HG03558 (cell line): ENCODE data around the gene GALE.
A peak's percentile ranks its signal among the peaks of the same experiment; 100 is the strongest.
"Not testable (repeated sequence)": the region's sequence is repeated elsewhere in the genome, so short reads cannot be mapped to it uniquely, and the experiment has no call there.

ENCODE experiments used
- ATAC-seq: cut with Tn5 transposase; IDR thresholded peaks from one replicate; pipeline ENCODE4 v1.9.1; 2021; ENCODE audit warnings: moderate number of reproducible peaks; ENCODE audit not compliant: unreplicated experiment; ENCODE audit errors: extremely low read depth

The GALE gene

DNA sequence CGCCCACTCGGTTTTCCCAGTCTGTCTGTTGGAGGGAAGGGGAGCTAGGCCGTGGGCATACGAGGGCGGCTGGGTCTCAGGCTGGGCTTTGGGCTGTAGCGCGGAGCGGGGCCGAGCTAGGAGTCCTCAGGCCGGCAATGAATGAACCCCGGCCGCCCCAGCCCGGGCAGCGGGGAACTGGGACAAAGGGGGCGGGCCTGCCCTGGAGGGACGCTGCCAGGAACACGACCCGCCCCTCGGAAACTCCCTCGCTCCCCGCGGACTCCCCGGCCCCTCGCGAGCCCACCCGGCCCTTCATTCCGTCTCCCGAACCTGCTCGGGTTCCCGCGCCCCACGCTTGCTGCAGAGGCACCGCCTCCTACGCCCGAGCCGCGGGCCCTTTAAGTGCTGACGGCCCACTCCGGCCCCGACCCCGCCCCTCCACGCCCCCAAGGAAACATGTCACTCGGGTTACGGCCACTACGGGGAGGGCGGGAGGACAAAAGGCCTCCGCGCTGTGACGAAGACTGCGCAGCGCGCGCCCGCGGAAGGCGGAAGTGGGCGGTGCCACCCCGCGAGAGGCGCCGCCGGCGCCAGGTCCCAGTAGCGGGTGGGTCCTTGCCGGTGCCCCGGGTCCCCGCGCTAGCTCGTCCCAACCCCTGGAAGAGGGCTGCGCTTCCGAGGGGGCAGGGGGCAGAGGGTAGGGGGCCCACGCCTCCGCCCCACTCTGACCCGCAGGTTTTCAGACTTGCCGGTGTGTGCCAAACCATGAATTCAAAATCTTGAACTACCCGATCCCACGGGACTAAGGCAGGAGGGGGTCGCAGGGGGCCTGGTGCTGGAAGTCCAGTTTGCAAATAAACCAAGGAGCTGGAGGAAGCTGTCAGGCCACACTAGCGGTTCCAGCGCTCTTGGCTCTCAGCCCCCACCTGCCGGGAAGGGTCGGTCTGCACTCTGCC lies at the start of gene GALE:
Gene GALE (minus strand): TSS at position 355 of the 938 bp plus-strand sequence. CDS start 1,747 bp downstream, outside the sequence.
- ATAC-seq = peak; percentile 53

DNA sequence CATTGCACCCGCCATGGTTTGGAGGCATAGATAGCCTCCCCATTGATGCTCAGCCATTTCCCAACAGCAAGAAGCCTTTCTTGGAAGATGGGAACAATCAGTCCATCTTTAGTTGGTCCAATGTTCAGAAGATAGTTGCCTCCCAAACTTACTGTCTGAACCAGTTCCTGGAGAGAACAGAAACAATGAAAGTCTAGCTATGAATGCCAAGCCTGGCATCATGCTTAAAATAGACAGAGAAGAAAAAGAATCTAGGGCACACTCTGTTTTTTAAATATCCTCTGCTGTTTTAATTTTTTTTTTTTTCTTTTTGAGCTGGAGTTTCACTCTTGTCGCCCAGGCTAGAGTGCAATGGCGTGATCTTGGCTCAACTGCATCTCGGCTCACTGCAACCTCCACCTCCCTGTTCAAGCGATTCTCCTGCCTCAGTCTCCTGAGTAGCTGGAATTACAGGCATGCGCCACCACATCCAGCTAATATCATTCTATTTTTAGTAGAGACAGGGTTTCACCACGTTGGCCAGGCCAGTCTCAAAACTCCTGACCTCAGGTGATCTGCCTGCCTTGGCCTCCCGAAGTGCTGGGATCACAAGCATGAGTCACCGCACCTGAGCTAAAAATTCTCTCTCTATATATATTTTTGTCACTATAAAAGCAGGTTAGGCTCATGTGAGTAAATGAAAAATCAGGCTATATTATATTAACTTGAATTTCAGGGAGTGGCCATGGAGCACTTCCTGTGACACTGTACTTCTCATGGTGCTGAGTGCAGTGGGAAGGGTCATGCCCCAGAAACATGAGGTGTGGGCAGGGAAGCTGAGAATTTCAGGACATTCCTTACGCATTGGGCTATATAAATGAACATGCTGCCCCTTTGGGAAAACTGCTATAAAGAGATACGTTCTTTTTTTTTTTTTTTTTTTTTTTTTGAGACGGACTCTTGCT lies 48.4 kb upstream of the GALE start:
- ATAC-seq = no peak

DNA sequence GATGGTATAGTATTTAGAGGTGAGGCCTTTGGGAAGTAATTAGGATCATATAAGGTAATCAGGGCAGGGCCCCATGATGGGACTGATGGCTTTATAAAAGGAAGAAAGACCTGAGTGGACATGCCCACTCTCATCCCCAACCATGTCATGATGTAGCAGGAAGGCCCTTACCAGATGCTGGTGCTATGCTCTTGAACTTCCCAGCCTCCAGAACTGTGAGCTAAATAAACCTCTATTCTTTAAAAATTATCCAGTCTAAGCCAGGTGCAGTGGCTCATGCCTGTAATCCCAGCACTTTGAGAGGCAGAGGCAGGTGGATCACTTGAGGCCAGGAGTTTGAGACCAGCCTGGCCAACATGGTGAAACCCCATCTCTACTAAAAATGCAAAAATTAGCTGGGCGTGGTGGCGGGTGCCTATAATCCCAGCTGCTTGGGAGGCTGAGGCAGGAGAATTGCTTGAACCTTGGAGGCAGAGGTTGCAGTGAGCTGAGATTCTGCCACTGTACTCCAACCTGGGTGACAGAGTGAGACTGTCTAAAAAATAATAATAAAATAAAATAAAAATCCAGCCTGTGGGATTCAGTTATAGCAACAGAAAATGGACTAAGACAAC lies 47.0 kb upstream of the GALE start:
- ATAC-seq = not testable (repeated sequence)

DNA sequence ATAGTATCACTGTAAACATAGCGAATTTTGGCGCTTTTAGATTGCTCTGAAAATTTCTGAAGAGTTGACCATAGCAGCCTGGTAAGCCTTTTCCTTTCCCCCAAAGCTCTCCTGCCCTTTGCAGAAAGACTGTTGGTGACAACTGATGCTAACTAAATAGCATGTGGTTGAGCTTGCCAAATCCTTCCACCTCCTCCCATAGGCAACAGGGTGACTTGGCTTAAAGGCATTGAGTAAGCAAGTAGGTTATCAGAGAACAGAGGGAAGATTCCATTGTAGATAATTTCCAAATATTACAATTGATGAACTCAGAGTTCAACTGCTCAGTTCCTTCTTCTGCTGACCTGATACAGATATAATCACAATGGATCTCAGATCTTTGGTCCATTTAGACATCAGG lies 44.6 kb upstream of the GALE start:
- ATAC-seq = no peak

DNA sequence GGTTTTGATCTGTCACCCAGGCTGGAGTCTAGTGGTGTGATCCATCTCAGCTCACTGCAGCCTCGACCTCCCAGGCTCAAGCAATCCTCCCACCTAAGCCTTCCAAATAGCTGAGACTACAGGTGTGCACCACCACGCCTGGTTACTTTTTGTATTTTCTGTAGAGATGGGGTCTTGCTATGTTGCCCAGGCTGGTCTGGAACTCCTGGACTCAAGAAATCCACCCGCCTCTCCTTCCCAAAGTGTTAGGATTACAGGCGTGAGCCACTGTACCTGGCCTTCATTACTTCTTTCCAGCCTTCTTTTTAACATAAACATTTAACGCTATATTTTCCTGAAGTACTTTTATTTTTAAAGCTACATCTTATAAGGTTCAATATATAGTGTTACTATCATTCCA lies 43.1 kb upstream of the GALE start:
- ATAC-seq = no peak

DNA sequence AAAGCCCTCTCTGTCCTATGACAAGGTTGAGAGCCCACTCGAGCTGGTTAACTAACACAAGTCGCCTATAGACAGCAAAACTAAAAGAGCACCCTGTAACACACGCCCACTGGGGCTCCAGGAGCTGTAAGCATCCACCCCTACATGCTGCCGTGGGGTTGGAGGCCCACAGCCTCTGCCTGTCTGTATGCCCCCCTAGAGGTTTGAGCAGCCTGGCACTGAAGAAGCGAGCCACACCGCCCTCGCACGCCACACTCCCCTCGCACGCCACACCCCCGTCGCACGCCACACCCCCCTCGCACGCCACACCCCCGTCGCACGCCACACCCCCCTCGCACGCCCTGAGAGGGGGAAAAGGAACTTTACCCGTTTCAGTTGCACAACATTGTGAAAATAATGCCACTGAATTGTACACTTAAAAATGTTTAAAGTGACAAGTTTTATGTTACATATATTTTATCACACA lies 37.9 kb upstream of the GALE start:
- ATAC-seq = no peak

DNA sequence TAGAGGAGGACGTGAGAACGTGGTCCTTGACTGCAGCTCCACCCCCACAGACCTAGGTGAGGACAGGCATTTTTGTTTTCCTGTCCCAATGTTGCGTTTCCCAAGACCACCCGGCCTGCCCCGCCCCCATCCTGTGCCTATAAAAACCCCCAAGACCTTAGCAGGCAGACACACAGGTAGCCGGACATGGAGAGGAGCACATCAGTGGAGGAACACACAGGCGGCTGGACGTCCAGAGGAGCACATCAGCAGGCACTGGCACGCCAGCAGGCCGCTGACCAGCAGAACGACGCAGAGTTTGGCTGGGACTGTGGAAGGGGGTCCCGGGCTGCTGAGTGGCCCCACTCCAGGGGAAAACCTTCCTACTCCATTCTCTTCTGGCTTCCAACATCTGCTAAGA lies 37.4 kb upstream of the GALE start:
- ATAC-seq = no peak

DNA sequence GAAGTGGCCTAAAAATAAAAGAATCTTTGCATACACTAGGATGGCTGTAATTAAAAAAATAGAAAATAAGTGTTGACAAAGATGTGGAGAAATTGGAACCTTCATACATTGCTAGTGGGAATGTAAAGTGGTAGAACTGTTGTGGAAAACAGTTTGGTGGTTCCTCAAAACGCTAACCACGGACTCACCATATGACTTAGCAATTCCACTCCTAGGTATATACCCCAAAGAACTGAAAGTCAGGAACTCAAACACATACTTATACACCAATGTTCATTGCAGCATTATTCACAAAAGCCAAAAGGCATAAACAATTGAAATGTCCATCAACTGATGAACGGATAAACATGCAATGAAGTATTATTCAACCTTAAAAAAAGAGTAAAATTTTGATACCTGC lies 35.5 kb upstream of the GALE start:
- ATAC-seq = no peak

DNA sequence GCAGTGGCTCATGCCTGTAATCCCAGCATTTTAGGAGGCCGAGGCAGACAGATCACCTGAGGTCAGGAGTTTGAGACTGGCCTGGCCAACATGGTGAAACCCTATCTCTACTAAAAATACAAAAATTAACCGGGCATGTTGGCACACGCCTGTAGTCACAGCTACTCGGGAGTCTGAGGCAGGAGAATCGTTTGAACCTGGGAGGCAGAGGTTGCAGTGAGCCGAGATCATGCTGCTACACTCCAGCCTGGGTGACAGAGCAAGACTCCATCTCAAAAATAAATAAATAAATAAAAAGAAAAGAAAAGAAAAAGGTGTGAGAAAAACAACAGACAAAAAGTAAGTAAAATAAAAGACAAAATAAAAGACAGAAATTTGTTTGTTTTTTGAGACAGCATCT lies 33.6 kb upstream of the GALE start:
- not testable (repeated sequence) for ATAC-seq

DNA sequence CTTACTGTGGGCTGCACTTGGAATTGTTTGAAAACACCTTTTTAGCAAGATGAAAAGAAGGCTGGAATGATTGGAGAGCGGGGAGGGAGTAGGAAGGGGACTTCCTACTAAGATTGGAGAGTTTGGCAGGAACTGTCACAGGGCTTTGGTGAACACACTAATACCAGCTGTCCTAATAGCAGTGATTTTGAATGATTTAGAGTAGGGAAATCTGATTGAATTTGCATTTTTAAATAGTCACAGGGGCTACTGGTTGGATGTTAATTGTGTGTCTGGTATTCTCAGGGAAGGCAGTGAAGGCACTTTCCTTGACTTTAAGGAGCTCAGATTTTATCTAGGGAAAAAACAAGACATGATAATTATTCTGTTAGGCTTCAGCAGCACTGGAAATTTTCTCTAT lies 27.2 kb upstream of the GALE start:
- ATAC-seq = no peak

DNA sequence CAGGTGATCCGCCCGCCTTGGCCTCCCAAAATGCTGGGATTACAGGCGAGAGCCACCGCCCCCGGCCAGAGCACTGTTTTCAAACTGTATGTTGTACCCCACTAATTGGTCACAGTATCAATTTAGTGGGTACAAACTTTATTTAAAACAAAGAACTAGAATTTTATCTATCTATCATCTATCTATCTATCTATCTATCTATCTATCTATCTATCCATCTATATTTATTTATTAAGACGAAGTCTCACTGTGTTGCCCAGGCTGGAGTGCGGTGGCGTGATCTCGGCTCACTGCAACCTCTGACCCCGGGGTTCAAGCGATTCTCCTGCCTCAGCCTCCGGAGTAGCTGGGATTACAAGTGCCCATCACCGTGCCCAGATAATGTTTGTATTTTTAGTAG lies 26.0 kb upstream of the GALE start:
- ATAC-seq = not testable (repeated sequence)

DNA sequence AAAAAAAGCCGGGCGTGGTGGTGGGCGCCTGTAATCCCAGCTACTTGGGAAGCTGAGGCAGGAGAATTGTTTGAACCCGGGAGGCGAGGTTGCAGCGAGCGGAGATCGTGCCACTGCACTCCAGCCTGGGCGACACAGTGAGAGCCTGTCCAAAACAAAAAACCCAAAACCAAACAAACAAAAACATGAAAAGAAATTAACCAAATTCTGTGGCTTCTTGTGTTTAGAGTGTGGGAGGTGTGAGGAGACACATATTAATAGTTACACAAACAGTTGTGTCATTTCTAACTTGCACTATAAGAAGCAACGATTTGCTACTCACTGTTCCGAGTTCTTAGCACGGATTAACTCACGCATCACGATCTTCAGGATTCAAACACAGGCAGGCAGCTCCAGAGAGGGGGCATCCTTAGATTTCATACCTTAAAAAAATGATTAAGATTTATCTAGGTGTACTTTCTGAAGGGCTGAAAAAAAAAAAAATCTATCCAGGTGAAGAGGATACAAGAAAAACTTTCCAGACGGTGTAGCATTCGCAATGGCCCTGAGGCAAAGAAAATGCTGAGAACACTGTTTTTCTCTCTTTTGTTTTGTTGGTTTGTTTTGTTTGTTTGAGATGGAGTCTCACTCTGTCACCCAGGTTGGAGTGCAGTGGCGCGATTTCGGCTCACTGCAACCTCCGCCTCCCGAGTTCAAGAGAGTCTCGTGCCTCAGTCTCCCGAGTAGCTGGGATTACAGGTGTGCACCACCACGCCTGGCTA lies 25.4 kb upstream of the GALE start:
- ATAC-seq = no peak

DNA sequence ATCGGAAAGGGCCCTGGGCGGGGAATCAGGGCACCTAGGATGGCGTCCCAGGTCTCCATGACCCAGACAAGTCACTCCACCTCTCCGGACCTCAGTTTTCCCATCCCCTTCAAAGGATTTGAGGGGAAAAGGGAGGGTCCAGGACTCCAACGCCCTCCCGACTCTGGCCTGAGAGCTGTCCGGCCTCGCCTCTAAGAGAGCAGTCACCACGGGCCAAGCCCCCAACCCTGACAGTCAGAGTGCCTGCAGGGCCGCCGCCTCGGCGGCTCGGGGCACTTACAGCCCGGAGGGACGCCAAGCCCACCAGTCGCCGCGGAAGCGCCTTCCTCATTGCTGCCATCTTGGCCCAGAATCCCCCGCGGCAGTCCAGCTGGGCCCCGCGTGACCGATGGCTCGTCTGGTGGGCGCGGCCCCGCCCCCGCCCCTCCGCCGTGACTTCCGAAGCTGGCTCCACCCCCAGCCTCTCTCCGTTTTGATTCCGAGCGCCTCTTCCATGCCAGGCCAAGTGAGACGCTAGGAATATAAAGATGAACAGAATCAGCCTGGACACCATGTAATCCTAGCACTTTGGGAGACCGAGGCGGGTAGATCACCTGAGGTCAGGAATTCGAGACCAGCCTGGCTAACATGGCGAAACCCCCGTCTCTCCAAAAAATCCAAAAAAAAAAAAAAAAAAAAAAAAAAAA lies 24.7 kb upstream of the GALE start, which contains the start of gene HMGCL:
Gene HMGCL (minus strand): TSS at position 354 of the 686 bp plus-strand sequence. CDS start 14 bp downstream, at position 340.
- ATAC-seq = no peak

DNA sequence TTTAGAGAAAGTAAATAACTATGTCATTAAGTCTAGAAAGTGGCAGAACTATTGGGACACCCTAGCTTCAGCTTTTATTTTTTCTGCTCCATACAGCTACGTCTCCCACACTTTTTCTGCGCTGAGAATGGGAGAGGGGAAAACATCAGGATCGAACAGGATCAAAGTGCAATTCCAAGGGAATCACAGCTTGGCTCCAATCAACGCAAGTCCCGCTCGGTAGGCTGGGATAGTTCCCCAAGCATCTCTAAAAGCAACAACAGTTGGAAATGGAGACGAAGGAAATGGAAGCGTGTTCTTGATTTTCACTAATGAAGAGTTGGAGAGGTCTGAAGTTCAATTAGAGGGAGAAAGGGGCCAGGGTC lies 24.1 kb upstream of the GALE start:
- ATAC-seq = no peak

DNA sequence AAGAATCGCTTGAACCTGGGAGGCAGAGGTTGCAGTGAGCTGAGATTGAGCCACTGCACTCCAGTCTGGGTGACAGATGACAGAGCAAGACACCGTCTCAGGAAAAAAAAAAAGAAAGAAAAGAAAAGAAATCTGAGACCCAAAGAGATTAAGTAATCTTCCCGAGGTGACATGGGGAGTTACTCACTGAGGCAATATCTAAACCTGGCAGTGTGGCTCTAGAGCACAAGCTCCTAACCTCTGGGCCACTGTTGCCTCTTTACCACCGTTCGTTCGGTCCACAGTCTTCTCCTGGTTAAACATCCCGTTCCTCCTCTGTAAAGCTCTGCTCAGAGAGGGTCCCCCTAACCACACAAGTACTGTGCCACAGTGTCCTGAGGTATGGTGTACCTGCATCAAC lies 23.2 kb upstream of the GALE start:
- ATAC-seq = no peak

DNA sequence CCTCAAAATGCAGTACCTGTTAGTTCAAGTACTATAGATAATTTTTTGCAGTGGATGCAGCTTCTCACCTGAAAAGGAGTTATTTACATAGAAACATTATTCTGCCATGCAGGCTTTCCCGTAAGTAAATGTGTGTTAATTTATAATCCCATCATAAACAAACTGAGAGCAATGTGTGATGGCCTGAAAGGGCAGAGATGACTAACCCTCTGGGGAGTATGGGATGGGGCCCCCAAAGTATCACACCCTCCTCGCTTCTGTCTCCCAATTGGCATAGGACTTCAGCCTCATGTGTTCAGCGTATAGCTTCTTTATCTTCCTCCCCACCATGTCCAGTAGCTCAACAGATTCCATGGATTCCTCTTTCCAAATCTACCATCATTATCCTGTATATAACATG lies 17.1 kb upstream of the GALE start:
- ATAC-seq = no peak

DNA sequence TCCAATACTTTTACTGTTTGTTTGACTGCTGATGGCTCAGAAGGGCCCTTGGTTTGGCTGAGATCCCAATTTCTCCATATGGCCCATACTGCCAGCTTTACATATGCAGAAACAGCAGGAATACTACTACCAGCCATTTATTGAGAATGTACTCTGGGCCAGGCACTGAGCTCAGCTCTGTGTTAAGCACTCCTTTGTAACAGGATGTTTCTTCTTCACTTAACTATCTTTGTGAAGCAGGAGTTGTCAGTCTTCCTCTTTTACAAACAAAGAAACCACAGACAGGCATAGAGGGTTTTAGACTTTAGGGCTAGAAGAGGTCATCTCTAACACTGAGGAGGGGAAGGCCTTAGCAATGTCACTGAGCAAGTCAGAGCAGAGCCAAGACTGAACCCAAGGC lies 16.4 kb upstream of the GALE start:
- ATAC-seq = no peak

DNA sequence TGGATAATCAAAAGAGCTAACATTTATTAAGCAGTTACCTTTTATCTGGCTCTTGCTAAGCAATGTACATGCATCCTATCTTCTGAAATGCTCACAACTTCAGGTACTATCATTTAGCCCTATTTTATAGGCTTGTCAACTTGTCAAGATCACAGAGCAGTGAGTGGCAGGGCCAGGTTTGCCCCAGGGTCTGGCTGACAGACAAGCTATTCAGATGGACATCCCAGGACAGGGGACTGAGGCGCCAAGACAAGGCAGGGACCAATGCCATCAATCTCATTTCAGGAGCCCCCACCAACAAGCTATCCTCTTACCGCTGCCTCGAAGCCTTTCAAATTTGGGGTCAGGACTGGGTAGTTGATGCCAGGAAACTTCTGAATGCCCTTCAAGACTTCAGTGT lies 15.8 kb upstream of the GALE start:
- ATAC-seq = no peak

DNA sequence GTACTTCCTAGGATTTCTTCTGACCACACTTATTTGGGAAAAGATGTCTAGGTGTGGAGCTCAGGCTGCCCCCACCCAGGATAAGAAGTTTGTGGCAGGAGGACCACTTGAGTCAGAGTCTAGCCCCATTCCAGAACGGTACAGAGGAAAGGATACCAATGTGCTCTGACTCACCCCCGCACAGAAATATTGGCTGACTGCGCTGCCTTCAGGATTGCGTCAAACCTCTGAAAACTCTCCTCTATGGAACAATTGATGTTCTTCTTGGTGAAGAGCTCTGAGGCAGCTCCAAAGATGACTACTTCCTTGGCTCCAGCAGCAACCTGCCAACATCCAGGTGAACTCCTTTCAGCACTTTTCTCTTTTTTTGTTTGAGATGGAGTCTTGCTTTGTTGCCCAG lies 13.5 kb upstream of the GALE start:
- ATAC-seq = no peak
